IPS-15b (cell line): ENCODE results near the gene GATAD2B.
"Not testable (repeated sequence)": the region's sequence is repeated elsewhere in the genome, so short reads cannot be mapped to it uniquely, and the experiment has no call there.

Source experiments
- H3K27me3 ChIP-seq: one replicate; pipeline ENCODE4 v1.6.1; 2013; ENCODE audit warnings: low read length; ENCODE audit not compliant: control insufficient read depth, insufficient read depth
- H3K36me3 ChIP-seq: one replicate; pipeline ENCODE4 v1.6.1; 2013; ENCODE audit warnings: low read length; ENCODE audit not compliant: control insufficient read depth, insufficient read depth
- H3K4me1 ChIP-seq: one replicate; pipeline ENCODE4 v1.6.1; 2013; ENCODE audit warnings: mild to moderate bottlenecking, low read length; ENCODE audit not compliant: control insufficient read depth, insufficient read depth
- H3K4me3 ChIP-seq: one replicate; pipeline ENCODE4 v1.5.1; 2013; ENCODE audit warnings: low read depth, low read length
- H3K9ac ChIP-seq: one replicate; pipeline ENCODE4 v1.6.1; 2013; ENCODE audit warnings: low read depth, mild to moderate bottlenecking, low read length
- H3K9me3 ChIP-seq: one replicate; pipeline ENCODE4 v1.6.1; 2013; ENCODE audit warnings: mild to moderate bottlenecking, low read length; ENCODE audit not compliant: control insufficient read depth, insufficient read depth

The GATAD2B gene

DNA sequence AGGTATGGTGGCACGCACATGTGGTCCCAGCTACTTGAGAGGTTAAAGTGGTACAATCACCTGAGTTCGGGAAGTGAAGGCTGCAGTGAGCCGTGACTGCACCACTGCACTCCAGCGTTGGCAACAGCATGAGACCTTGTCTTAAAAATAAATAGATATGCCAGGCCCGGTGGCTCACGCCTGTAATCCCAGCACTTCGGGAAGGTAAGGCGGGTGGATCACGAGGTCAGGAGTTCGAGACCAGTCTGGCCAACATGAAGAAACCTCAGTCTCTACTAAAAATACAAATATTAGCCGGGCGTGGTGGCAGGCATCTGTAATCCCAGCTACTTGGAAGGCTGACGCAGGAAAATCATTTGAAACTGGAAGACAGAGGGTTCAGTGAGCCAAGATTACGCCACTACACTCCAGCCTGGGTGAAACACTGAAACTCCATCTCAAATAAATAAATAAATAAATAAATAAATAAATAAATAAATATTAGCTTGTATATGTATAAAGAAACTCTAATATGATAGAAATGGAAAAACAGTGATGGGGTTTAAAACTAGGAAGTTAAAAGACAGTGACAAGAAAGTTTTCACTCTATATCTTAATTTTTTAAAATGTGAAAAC lies 18.8 kb downstream of the GATAD2B start:
- no peaks in the 10 kb centered on the region for H3K27me3 ChIP-seq

DNA sequence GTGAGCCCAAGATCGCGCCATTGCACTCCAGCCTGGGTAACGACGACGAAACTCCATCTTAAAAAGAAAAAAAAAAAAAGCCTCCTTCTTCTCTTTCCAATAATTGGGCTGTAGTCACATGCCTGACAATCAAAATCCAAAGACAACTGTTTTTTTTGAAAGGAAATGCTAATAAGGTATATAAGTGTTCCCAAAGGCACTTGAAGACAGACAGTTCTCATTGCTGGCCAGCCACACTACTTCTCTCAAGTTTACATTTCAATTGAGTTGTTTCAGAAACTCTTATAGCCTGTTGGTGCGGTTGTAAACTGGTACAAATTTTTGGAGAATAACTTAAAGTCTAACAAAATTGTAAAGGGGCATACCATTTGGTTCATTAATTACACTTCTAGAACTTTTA lies 23.3 kb downstream of the GATAD2B start:
- Histone ChIP-seq H3K9ac (no peak overlapping the region), H3K9me3 (no peaks in the 10 kb centered on the region), H3K4me3 (no peak overlapping the region), H3K36me3 (no peaks in the 10 kb centered on the region), H3K27me3 (no peaks in the 10 kb centered on the region), H3K4me1 (no peaks in the 10 kb centered on the region)

More for the DNA sequence above, 18.8 kb downstream of the GATAD2B start:
- H3K4me1 ChIP-seq, result no peaks in the 10 kb centered on the region
- no peak overlapping the region for H3K9ac ChIP-seq
- H3K4me3 ChIP-seq, result no peak overlapping the region
- no peaks in the 10 kb centered on the region for H3K9me3 ChIP-seq
- H3K36me3 ChIP-seq, result no peaks in the 10 kb centered on the region

GRCh38 chr1:153895866-153896265 lies 26.9 kb downstream of the GATAD2B start:
- H3K9ac ChIP-seq, H3K36me3 ChIP-seq, H3K4me1 ChIP-seq, H3K9me3 ChIP-seq, H3K27me3 ChIP-seq, H3K4me3 ChIP-seq: not testable (repeated sequence)

DNA sequence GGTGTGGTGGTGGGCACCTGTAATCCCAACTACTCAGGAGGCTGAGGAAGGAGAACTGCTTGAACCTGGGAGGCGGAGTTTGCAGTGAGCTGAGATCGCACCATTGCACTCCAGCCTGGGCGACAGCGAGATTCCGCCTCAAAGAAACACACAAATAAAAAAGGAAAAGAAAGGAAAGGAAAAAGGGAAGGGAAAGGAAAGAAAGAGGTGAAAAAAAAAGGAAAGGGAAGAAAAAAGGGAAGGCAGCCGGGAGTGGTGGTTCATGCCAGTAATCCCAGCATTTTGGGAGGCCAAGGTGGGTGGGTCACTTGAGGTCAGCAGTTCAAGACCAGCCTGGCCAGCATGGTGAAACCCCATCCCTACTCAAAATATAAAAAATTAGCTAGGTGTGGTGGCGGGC lies 31.7 kb downstream of the GATAD2B start:
- not testable (repeated sequence) for H3K9ac ChIP-seq, H3K27me3 ChIP-seq, H3K4me1 ChIP-seq, H3K9me3 ChIP-seq, H3K36me3 ChIP-seq, H3K4me3 ChIP-seq

DNA sequence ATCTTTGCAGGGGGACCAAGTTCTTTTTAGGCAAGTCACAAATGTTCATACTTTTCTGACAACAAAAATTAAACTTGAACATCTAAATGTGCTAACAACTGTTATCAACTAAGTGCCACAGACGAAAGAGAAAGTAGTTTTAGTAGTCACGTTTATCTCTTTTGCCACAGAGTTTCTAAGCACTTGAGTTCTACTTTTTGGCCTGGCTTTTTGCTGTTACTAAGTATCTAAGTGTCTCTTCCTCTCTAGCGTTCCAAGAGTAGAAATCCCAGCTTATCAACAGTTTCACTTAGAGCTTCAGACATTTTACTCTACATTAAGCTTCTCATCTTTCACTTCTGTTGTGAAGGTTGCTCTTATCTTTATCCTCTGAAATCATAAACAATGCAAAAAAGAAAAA lies 34.2 kb downstream of the GATAD2B start:
- Histone ChIP-seq H3K36me3 (no peaks in the 10 kb centered on the region), H3K27me3 (no peaks in the 10 kb centered on the region), H3K9me3 (no peaks in the 10 kb centered on the region), H3K9ac (no peak overlapping the region), H3K4me3 (no peak overlapping the region), H3K4me1 (no peaks in the 10 kb centered on the region)

- Histone ChIP-seq H3K4me3 (no peak overlapping the region), H3K9ac (no peak overlapping the region), H3K36me3 (no peaks in the 10 kb centered on the region), H3K9me3 (no peaks in the 10 kb centered on the region), H3K4me1 (peaks cover 12% of the 10 kb centered on the region), H3K27me3 (no peaks in the 10 kb centered on the region)
Measured at GRCh38 chr1:153886127-153886526, 36.6 kb downstream of the GATAD2B start.

DNA sequence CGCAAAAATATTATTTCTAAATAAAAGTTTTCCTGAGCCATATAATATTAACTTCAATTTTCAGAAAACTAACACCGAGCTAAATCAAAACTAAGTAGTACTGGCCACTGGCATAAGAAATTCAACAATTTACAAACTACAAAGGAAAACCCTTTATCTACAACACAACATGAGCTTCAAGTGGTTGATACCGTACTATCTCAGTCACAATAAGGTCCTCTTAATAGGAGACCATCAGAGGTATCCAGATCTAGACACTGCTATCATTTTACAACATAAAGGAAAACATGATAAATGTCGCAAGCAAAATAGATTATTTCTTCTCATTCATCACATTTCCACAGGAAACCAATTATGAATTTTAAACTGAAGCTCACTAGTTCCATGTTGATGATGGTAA lies 39.5 kb downstream of the GATAD2B start:
- Histone ChIP-seq H3K9ac (no peak overlapping the region), H3K9me3 (no peaks in the 10 kb centered on the region), H3K4me3 (no peak overlapping the region), H3K27me3 (no peaks in the 10 kb centered on the region), H3K36me3 (no peaks in the 10 kb centered on the region), H3K4me1 (peaks cover 12% of the 10 kb centered on the region)

GRCh38 chr1:153882296-153882912 lies 40.4 kb downstream of the GATAD2B start:
- no peak overlapping the region for H3K9ac ChIP-seq
- H3K4me3 ChIP-seq, result no peak overlapping the region
- peaks cover 12% of the 10 kb centered on the region for H3K4me1 ChIP-seq
- H3K36me3 ChIP-seq, result no peaks in the 10 kb centered on the region
- H3K9me3 ChIP-seq, result no peaks in the 10 kb centered on the region
- H3K27me3 ChIP-seq, result no peaks in the 10 kb centered on the region

- H3K4me3 ChIP-seq, result no peak overlapping the region
- H3K27me3 ChIP-seq, result no peaks in the 10 kb centered on the region
- H3K9me3 ChIP-seq, result no peaks in the 10 kb centered on the region
- H3K9ac ChIP-seq, result no peak overlapping the region
- no peaks in the 10 kb centered on the region for H3K36me3 ChIP-seq
- peaks cover 12% of the 10 kb centered on the region for H3K4me1 ChIP-seq
Measured at GRCh38 chr1:153881751-153882150, 41.0 kb downstream of the GATAD2B start.

GRCh38 chr1:153880962-153881361 lies 41.8 kb downstream of the GATAD2B start:
- no peak overlapping the region for H3K4me3 ChIP-seq
- H3K4me1 ChIP-seq, result peaks cover 12% of the 10 kb centered on the region
- no peaks in the 10 kb centered on the region for H3K36me3 ChIP-seq
- H3K9ac ChIP-seq, result no peak overlapping the region
- no peaks in the 10 kb centered on the region for H3K27me3 ChIP-seq
- no peaks in the 10 kb centered on the region for H3K9me3 ChIP-seq

DNA sequence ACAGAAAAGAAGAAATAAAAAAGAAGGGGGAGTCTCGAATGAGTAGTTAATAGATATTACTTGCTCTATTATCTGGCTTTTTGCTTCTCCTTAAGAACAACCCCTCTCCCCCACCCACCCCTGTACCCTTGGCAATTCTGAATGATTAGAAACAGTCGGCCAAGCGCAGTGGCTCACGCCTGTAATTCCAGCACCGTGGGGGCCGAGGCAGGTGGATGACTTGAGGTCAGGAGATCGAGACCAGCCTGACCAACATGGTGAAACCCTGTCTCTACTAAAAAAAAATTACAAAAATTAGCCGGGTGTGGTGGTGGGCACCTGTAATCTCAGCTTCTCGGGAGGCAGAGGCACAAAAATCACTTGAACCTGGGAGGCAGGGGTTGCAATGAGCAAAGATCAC lies 42.7 kb downstream of the GATAD2B start:
- Histone ChIP-seq H3K36me3 (no peaks in the 10 kb centered on the region), H3K9ac (no peak overlapping the region), H3K27me3 (no peaks in the 10 kb centered on the region), H3K4me1 (peaks cover 12% of the 10 kb centered on the region), H3K4me3 (no peak overlapping the region), H3K9me3 (no peaks in the 10 kb centered on the region)

DNA sequence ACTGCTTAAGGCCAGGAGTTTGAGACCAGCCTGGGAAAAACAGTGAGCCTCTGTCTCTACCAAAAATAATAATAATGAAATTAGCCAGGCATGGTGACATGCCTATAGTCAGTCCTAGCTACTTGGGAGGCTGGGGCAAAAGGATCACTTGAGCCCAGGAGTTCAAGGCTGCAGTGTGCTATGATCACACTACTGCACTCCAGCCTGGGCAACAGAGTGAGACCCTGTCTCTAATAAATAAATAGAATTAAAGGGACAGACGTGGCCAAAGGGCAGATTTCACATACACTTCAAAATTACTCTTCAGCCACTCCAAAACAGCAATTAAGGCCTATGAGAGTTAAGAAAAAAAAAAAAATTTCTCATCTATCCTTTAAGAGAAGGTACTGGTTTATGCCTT lies 45.7 kb downstream of the GATAD2B start:
- H3K9me3 ChIP-seq, result no peaks in the 10 kb centered on the region
- H3K9ac ChIP-seq, result no peak overlapping the region
- no peaks in the 10 kb centered on the region for H3K27me3 ChIP-seq
- no peaks in the 10 kb centered on the region for H3K36me3 ChIP-seq
- H3K4me3 ChIP-seq, result no peak overlapping the region
- H3K4me1 ChIP-seq, result peaks cover 9% of the 10 kb centered on the region
